ENCODE data around the gene ILDR1. TPM values are rescaled to one million over a fixed set of nuclear protein-coding genes. Genes with fewer than 3 reads are reported as not detected.

The ILDR1 gene
- total and polyA plus RNA-seq, 2 of the 8 experiments (the other 6 are each of a cell fraction or from before 2014, with no cell fraction given): 1.8 TPM

DNA sequence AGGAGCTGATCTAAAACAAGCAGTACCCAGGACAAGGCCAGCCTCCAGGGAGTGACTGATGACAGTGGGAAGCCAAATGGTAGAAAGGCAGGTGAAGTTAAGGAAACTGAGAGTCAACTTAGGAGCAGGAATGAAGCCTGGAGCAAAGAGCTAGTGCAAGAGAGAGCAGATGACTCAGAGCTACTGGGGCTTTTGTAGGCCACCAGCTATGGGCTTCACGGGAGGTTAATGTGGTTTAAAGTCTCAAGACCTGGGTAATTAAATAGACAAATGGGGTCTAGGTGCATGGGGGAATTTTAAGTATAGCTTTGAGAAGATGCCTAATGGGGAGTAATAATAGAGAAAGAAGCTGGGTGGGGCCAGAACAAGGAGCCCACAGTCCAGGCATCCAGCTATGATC is 36.2 kb upstream of the ILDR1 start:
- TF ChIP-seq CHD2 (IDR thresholded peaks at IDR 0.05; ENCODE audit: low read length) (no peak), SP2 (IDR thresholded peaks at IDR 0.05; ENCODE audit: low read length) (no peak)
- Histone ChIP-seq H2BK5ac (ENCODE audit: low read depth, low read length) (no peak overlapping the region), H4K91ac (replicated peaks; ENCODE audit: insufficient read length, low read length) (no peak overlapping the region), H4K8ac (ENCODE audit: extremely low read depth, insufficient read depth, low read length) (no peak overlapping the region), H3K9me3 (ENCODE audit: insufficient read depth in 2 of 2, low read depth in 1 of 2, low read length in 1 of 2) (no peaks in the 10 kb centered on the region), H3K4me1 (replicated peaks in 1 of 4; ENCODE audit: control insufficient read depth in 3 of 4, insufficient read depth in 4 of 4, low read length in 3 of 4) (no peaks in the 10 kb centered on the region), H3K14ac (ENCODE audit: insufficient read length) (no peak overlapping the region), H2BK15ac (ENCODE audit: low read length) (no peak overlapping the region), H3K79me1 (ENCODE audit: low read depth, low read length) (no peaks in the 10 kb centered on the region), H3K23me2 (ENCODE audit: low read depth, low read length) (no peaks in the 10 kb centered on the region; the same call in 1 of the 2 replicates), H3K4me3 (ENCODE audit: extremely low read depth in 1 of 4, insufficient read depth in 2 of 4, low read depth in 3 of 4, low read length in 4 of 4) (no peak overlapping the region), H4K20me1 (replicated peaks in 1 of 2; ENCODE audit: control insufficient read depth in 1 of 2, insufficient read depth in 2 of 2, low read length in 2 of 2) (no peaks in the 10 kb centered on the region), H2BK120ac (replicated peaks; ENCODE audit: low read depth, low read length) (no peak overlapping the region), H2AK5ac (ENCODE audit: low read depth, low read length) (no peak overlapping the region), H2AFZ (ENCODE audit: low read length) (no peak overlapping the region), H3K27me3 (replicated peaks in 1 of 4; ENCODE audit: control insufficient read depth in 3 of 4, extremely low read depth in 1 of 4, insufficient read depth in 3 of 4, low read length in 3 of 4) (no peaks in the 10 kb centered on the region), H3K18ac (ENCODE audit: extremely low read depth, low read length) (no peak overlapping the region), H3K36me3 (ENCODE audit: control insufficient read depth in 2 of 4, insufficient read depth in 4 of 4, low read length in 3 of 4) (no peaks in the 10 kb centered on the region), H3K4me2 (ENCODE audit: insufficient read depth in 1 of 2, low read depth in 2 of 2, low read length in 2 of 2) (no peak overlapping the region), H3K27ac (ENCODE audit: low read depth, low read length) (no peak overlapping the region), H3K56ac (replicated peaks; ENCODE audit: insufficient read length, low read depth, low read length) (peak overlapping the region; percentile 14), H3K79me2 (ENCODE audit: control insufficient read depth in 1 of 2, insufficient read depth in 2 of 2, low read length in 2 of 2) (no peaks in the 10 kb centered on the region), H3K23ac (ENCODE audit: insufficient read length) (no peak overlapping the region), H3K9ac (replicated peaks in 1 of 4; ENCODE audit: extremely low read depth in 1 of 4, low read depth in 3 of 4, low read length in 3 of 4) (no peak overlapping the region), H2BK12ac (ENCODE audit: low read depth, low read length) (0 out of 2 replicates have a peak overlapping the region, but pooled peaks have one; percentile 33), H3K4ac (replicated peaks; ENCODE audit: insufficient read length, low read depth, low read length) (no peak overlapping the region), H2BK20ac (ENCODE audit: low read length) (no peak overlapping the region), H4K5ac (ENCODE audit: insufficient read length, low read depth, low read length) (no peak overlapping the region)
- WGBS, 2 experiments (ENCODE audit: extremely low coverage in 1 of 2, insufficient coverage in 1 of 2, insufficient read length in 1 of 2, insufficient replicate concordance in 2 of 2, low coverage in 1 of 2, low lambda C conversion rate in 2 of 2, missing lambda C conversion rate in 1 of 2): 92% methylated on average over 1 of the region's 1 CpG; no CpG with 5 or more reads in 1 of the 2 experiments
- FAIRE-seq (no peak), DNase-seq (ENCODE audit: low read depth in 1 of 2, low spot score in 2 of 2) (no peak)
- CTCF ChIA-PET (ENCODE audit: partially characterized antibody): interaction anchor here (0.5 to 0.8 kb wide), 2 partner anchors 62 to 335 kb away, joined by 3 read pairs; no protein-coding TSS in a partner anchor
- POLR2A ChIA-PET (ENCODE audit: partially characterized antibody): no interaction called here

Data from H1 (cell line).